Astrocyte of the cerebellum (primary cell): ENCODE data around the gene GBGT1.

Source experiments
- DNase-seq: peaks from one replicate; pipeline ENCODE4 v3.0.0-alpha.2; 2011; ENCODE audit warnings: low read depth
- H3K4me3 ChIP-seq: 2 replicates; pipeline ENCODE4 v1.5.1; 2011; ENCODE audit warnings: mild to moderate bottlenecking, low read depth, low read length, moderate library complexity
- CTCF ChIP-seq: IDR thresholded peaks from 2 replicates; pipeline ENCODE4 v1.5.1; 2012; ENCODE audit warnings: low read length, low read depth, moderate library complexity, mild to moderate bottlenecking; ENCODE audit errors: missing control alignments
- in situ Hi-C: cut with HindIII; loops from 2 replicates; pipeline ENCODE4 v1.10.0; 2017; ENCODE audit warnings: low sequenced_read_pairs

The GBGT1 gene

GRCh38 chr9:133132174-133132573 lies 31.5 kb downstream of the GBGT1 start:
- no peak for DNase-seq
- in situ Hi-C loops = no loop called here
- no peak overlapping the region for H3K4me3 ChIP-seq
- no peak for TF ChIP-seq CTCF

DNA sequence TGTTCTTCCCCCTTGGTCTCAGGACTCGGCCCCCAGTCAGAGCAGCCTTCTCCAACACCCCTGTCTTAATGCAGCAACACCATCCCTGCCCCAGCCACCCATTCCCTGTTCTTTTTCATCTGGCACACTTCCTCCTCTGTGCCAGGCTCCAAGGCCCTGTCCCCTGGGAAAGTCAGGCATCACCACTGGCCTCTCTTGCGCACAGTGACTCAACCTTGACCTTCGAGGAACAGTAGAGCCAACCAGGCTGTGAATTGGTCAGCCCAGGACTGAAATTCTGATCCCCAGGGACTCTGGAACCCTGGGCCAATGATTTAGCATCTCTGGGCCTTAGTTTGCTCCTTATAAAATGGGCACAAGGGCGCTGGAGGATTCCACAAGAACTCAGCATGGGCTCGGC lies 32.2 kb downstream of the GBGT1 start:
- no peak overlapping the region for H3K4me3 ChIP-seq
- no peak for TF ChIP-seq CTCF
- in situ Hi-C loops = no loop called here
- no peak for DNase-seq

DNA sequence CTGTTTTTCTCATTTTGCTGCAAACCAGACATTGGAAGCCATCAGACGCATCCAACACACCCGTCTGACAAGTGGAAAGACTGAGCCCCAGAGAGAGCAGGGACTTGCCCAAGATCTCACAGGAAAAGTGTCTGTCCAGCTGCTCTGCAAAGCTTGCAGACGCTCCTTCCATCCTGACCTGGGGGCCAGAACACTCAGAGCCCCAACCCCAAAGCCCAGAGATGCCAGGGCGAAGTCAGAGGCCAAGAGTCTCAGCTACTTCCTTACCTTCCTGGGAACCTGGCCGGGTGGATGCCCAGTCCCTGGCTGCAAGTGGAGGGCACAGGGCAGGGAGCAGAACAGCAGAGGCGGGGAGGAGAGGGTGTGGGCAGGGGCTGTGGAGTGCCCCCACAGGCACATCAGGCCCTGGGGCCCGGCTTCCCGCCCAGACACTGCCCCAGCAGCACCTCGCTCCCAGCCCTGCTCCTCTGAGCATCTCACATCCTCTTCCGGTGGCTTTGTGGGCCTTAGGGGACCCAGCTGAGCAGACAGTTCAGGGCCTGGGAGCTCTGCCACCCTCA lies 32.9 kb downstream of the GBGT1 start:
- no peak for DNase-seq
- no peak overlapping the region for H3K4me3 ChIP-seq
- in situ Hi-C loops = no loop called here
- TF ChIP-seq CTCF = no peak

GRCh38 chr9:133129001-133129795 lies 34.5 kb downstream of the GBGT1 start:
- in situ Hi-C loops = no loop called here
- H3K4me3 ChIP-seq = no peak overlapping the region
- DNase-seq = no peak
- TF ChIP-seq CTCF = no peak

DNA sequence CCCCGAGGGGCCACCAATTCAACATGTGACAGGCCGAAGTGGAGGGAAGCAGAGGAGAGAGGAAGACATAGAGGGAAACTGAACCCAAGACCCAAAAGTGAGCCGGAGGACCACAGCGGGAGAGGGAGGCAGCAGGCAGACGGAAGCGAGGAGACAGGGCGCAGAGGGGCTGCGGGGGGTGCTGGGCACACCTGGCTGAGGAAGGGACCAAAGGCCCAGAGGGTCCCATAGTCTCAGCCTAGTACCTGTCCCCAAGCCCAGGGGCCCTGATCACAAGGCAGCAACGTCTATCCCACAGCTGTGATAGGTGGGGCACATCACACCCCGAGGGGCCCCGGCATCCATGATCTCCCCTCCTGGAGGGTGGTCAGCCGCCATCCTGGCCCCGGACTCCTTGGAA lies 35.6 kb downstream of the GBGT1 start:
- DNase-seq = no peak
- no peak for TF ChIP-seq CTCF
- in situ Hi-C loops = no loop called here
- no peak overlapping the region for H3K4me3 ChIP-seq

- no peak for DNase-seq
- in situ Hi-C loops = no loop called here
- H3K4me3 ChIP-seq = no peak overlapping the region
- TF ChIP-seq CTCF = no peak
These were observed 36.3 kb downstream of the GBGT1 start for GRCh38 chr9:133127340-133127981.
